Measurements from ENCODE around the gene UBASH3B. TPM values are rescaled to one million over a fixed set of nuclear protein-coding genes. Genes with fewer than 3 reads are reported as not detected.

The UBASH3B gene
- total RNA-seq, 1 donor from 2014 or later: 6.6 TPM

- peaks cover 3% of the 10 kb centered on the region for H3K27me3 Mint-ChIP-seq (ENCODE audit: low read depth)
- no peaks in the 10 kb centered on the region for H3K9me3 Mint-ChIP-seq
- peaks cover 27% of the 10 kb centered on the region for H3K4me1 Mint-ChIP-seq
- no peak for TF ChIP-seq CTCF (IDR thresholded peaks at IDR 0.05; ENCODE audit: unreplicated experiment)
- DNase-seq (ENCODE audit: low spot score in 2 of 2, unreplicated experiment in 2 of 2): no peak
- H3K27ac Mint-ChIP-seq: no peak overlapping the region
- no peaks in the 10 kb centered on the region for H3K36me3 Mint-ChIP-seq
- no peak overlapping the region for H3K4me3 Mint-ChIP-seq
These were observed 88.4 kb downstream of the UBASH3B start for GRCh38 chr11:122743949-122744348.

GRCh38 chr11:122744357-122744756, 88.8 kb downstream of the UBASH3B start:
- H3K4me1 Mint-ChIP-seq: peaks cover 27% of the 10 kb centered on the region
- no peaks in the 10 kb centered on the region for H3K36me3 Mint-ChIP-seq
- no peak for TF ChIP-seq CTCF (IDR thresholded peaks at IDR 0.05; ENCODE audit: unreplicated experiment)
- H3K4me3 Mint-ChIP-seq: no peak overlapping the region
- no peak for DNase-seq (ENCODE audit: low spot score in 2 of 2, unreplicated experiment in 2 of 2)
- peaks cover 3% of the 10 kb centered on the region for H3K27me3 Mint-ChIP-seq (ENCODE audit: low read depth)
- no peaks in the 10 kb centered on the region for H3K9me3 Mint-ChIP-seq
- no peak overlapping the region for H3K27ac Mint-ChIP-seq

GRCh38 chr11:122745111-122745510, 89.6 kb downstream of the UBASH3B start:
- no peak for DNase-seq (ENCODE audit: low spot score in 2 of 2, unreplicated experiment in 2 of 2)
- H3K36me3 Mint-ChIP-seq: no peaks in the 10 kb centered on the region
- H3K9me3 Mint-ChIP-seq: no peaks in the 10 kb centered on the region
- H3K4me3 Mint-ChIP-seq: no peak overlapping the region
- peaks cover 3% of the 10 kb centered on the region for H3K27me3 Mint-ChIP-seq (ENCODE audit: low read depth)
- TF ChIP-seq CTCF (IDR thresholded peaks at IDR 0.05; ENCODE audit: unreplicated experiment): no peak
- H3K4me1 Mint-ChIP-seq: peaks cover 27% of the 10 kb centered on the region
- H3K27ac Mint-ChIP-seq: no peak overlapping the region

- no peak for TF ChIP-seq CTCF (IDR thresholded peaks at IDR 0.05; ENCODE audit: unreplicated experiment)
- no peaks in the 10 kb centered on the region for H3K36me3 Mint-ChIP-seq
- no peaks in the 10 kb centered on the region for H3K9me3 Mint-ChIP-seq
- H3K4me1 Mint-ChIP-seq: peaks cover 27% of the 10 kb centered on the region
- no peak for DNase-seq (ENCODE audit: low spot score in 2 of 2, unreplicated experiment in 2 of 2)
- no peak overlapping the region for H3K4me3 Mint-ChIP-seq
- H3K27ac Mint-ChIP-seq: no peak overlapping the region
- peaks cover 3% of the 10 kb centered on the region for H3K27me3 Mint-ChIP-seq (ENCODE audit: low read depth)
These were observed 90.5 kb downstream of the UBASH3B start for GRCh38 chr11:122746050-122746478.

GRCh38 chr11:122746611-122747244, 91.2 kb downstream of the UBASH3B start:
- Mint-ChIP-seq H3K27me3 (ENCODE audit: low read depth) (peaks cover 3% of the 10 kb centered on the region), H3K4me3 (no peak overlapping the region), H3K9me3 (no peaks in the 10 kb centered on the region), H3K27ac (no peak overlapping the region), H3K36me3 (no peaks in the 10 kb centered on the region), H3K4me1 (peaks cover 26% of the 10 kb centered on the region)
- DNase-seq (ENCODE audit: low spot score in 2 of 2, unreplicated experiment in 2 of 2): no peak
- TF ChIP-seq CTCF (IDR thresholded peaks at IDR 0.05; ENCODE audit: unreplicated experiment): no peak
